OCI-LY7 (cell line): ENCODE data around the gene FGF7. TPM values are rescaled to one million over a fixed set of nuclear protein-coding genes. Genes with fewer than 3 reads are reported as not detected.

Experiments
- BruUV-seq: library from RNA; stranded (reverse); fragments of 400-500 nt; replicated peaks from 2 replicates; lab custom pipeline; 2021; lab: Mats Ljungman, UMichigan
- CTCF ChIA-PET: fragments of 300-600 bp; sonication (Branson Sonifier 250); formaldehyde crosslinking; loops from one replicate; lab custom pipeline; 2022; ENCODE audit warnings: antibody characterized with exemption; ENCODE audit not compliant: unreplicated experiment; lab: Charles Lee
- POLR2A ChIA-PET: fragments of 300-600 bp; sonication (Branson Sonifier 250); formaldehyde crosslinking; loops from one replicate; lab custom pipeline; 2022; ENCODE audit warnings: antibody characterized with exemption; lab: Charles Lee
- DNase-seq: peaks from one replicate; pipeline ENCODE4 v3.0.0-alpha.2; 2015; ENCODE audit warnings: low spot score
- H2AFZ ChIP-seq: fragments of 200-600 bp; sonication (generic), shearing (Covaris generic); 2 replicates; pipeline ENCODE4 v1.6.1; 2014; ENCODE audit warnings: mild to moderate bottlenecking, antibody characterized with exemption, low read length, moderate library complexity
- H3K27ac ChIP-seq: fragments of 200-600 bp; sonication (generic); 2 replicates; pipeline ENCODE4 v1.5.1; 2014; ENCODE audit warnings: mixed run types, low read depth, mild to moderate bottlenecking, moderate library complexity, low read length, inconsistent platforms; ENCODE audit not compliant: poor library complexity, severe bottlenecking
- H3K36me3 ChIP-seq: fragments of 200-600 bp; sonication (generic); 2 replicates; pipeline ENCODE4 v1.6.1; 2014; ENCODE audit warnings: mild to moderate bottlenecking, antibody characterized with exemption, low read length, moderate library complexity, mixed read lengths; ENCODE audit not compliant: insufficient read depth
- H3K4me1 ChIP-seq: fragments of 200-600 bp; sonication (generic); 2 replicates; pipeline ENCODE4 v1.5.1; 2014; ENCODE audit warnings: mild to moderate bottlenecking, low read length; ENCODE audit not compliant: insufficient read depth, poor library complexity, severe bottlenecking
- H3K4me2 ChIP-seq: fragments of 200-600 bp; sonication (generic); 2 replicates; pipeline ENCODE4 v1.6.1; 2014; ENCODE audit warnings: mild to moderate bottlenecking, low read length
- H3K4me3 ChIP-seq: fragments of 200-600 bp; sonication (generic); 2 replicates; pipeline ENCODE4 v1.5.1; 2014; ENCODE audit warnings: mild to moderate bottlenecking, low read depth, low read length; ENCODE audit not compliant: poor library complexity, severe bottlenecking
- H3K79me2 ChIP-seq: fragments of 200-600 bp; sonication (generic); 2 replicates; pipeline ENCODE4 v1.6.1; 2016; ENCODE audit warnings: low read depth, mild to moderate bottlenecking, low read length, moderate library complexity, mixed read lengths; ENCODE audit not compliant: insufficient read depth
- H3K9me2 ChIP-seq: fragments of 200-600 bp; sonication (generic); 2 replicates; pipeline ENCODE4 v1.6.1; 2016; ENCODE audit warnings: mild to moderate bottlenecking, low read length, mixed read lengths; ENCODE audit not compliant: insufficient read depth
- H3K9me3 ChIP-seq: fragments of 200-600 bp; sonication (generic); 2 replicates; pipeline ENCODE4 v1.6.1; 2014; ENCODE audit warnings: mild to moderate bottlenecking, mixed run types, low read length, mixed read lengths
- H4K20me1 ChIP-seq: fragments of 200-600 bp; sonication (generic); 2 replicates; pipeline ENCODE4 v1.6.1; 2014; ENCODE audit warnings: mild to moderate bottlenecking, antibody characterized with exemption, low read length, moderate library complexity, mixed read lengths; ENCODE audit not compliant: insufficient read depth
- CTCF ChIP-seq: fragments of 200-600 bp; sonication (generic); conservative IDR thresholded peaks from 2 replicates; pipeline ENCODE4 v1.5.1; 2014; ENCODE audit warnings: mild to moderate bottlenecking, antibody characterized with exemption, low read length, moderate library complexity, mixed read lengths
- EZH2phosphoT487 ChIP-seq: fragments of 200-600 bp; sonication (generic); IDR thresholded peaks from 2 replicates; pipeline ENCODE4 v1.6.1; 2018; ENCODE audit warnings: low read depth, borderline replicate concordance, mild to moderate bottlenecking, mixed run types, antibody characterized with exemption, low read length, moderate library complexity, mixed read lengths
- intact Hi-C: fragments of 100-400 bp; cut with micrococcal nuclease; formaldehyde crosslinking; loops from one replicate; pipeline ENCODE4 v1.10.0; 2022; ENCODE audit not compliant: unreplicated experiment
- total RNA-seq, 2 experiments: library from RNA; depleted of rRNA in 1 of 2; stranded (reverse); fragments of >200 nt in 1 of 2; shearing (Covaris generic) in 1 of 2; gene quantifications; 2 replicates each; pipeline ENCODE4 v1.2.3, GENCODE V29; 2014 to 2022

The FGF7 gene
- total RNA-seq, 2 experiments from 2014 or later: not detected

- no peaks in the 10 kb centered on the region for H3K79me2 ChIP-seq
- H3K9me2 ChIP-seq: no peaks in the 10 kb centered on the region
- DNase-seq: no peak
- H3K4me1 ChIP-seq: no peaks in the 10 kb centered on the region
- no TSS peak for BruUV-seq
- no peak overlapping the region for H3K27ac ChIP-seq
- ChIA-PET CTCF (no interaction called here), POLR2A (no interaction called here)
- H3K36me3 ChIP-seq: no peaks in the 10 kb centered on the region
- TF ChIP-seq CTCF (no peak), EZH2phosphoT487 (no peak)
- no peak overlapping the region for H3K4me3 ChIP-seq
- H4K20me1 ChIP-seq: no peaks in the 10 kb centered on the region; the same call in 1 of the 2 replicates
- no peaks in the 10 kb centered on the region for H3K9me3 ChIP-seq
- no peak overlapping the region for H3K4me2 ChIP-seq
- intact Hi-C loops: no loop called here
- H2AFZ ChIP-seq: no peak overlapping the region
Measured at GRCh38 chr15:49460411-49460941, 37.4 kb downstream of the FGF7 start.

DNA sequence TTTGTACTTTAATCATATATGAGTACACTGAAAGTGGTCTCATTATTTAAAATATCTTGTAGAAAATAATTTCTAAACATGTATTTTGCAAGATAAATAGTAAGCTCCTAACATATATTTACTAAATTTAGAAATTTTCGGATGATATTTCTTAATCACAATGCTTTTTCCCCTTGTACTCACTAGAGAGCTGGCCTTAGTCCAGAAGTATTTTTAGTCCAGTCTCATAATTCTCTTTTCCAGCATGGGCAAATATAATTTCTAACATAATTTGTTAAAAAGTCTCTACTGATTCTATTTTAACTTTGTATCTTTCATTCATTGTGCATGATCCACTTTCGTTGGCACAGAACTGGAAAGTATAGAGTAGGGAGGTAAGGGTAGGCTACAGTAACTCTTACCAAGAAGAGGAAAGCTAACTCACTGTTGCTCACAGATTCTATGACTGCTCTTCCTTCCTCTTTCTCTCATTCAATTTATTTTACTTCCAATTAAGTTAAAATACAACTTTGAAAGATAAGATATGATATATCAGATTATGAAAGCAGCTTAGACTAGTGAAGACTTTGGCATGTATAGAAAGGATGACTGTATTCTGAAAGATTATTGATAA is 39.3 kb downstream of the FGF7 start:
- H3K4me3 ChIP-seq: no peak overlapping the region
- no TSS peak for BruUV-seq
- H2AFZ ChIP-seq: no peak overlapping the region
- POLR2A ChIA-PET: interaction anchor here (1.1 kb wide), 1 partner anchor 541 kb away, joined by 3 read pairs; no protein-coding TSS in a partner anchor
- no peak overlapping the region for H3K4me2 ChIP-seq
- H3K4me1 ChIP-seq: no peaks in the 10 kb centered on the region
- CTCF ChIA-PET: no interaction called here
- no peaks in the 10 kb centered on the region for H3K9me3 ChIP-seq
- H3K36me3 ChIP-seq: no peaks in the 10 kb centered on the region
- no peak for TF ChIP-seq EZH2phosphoT487
- TF ChIP-seq CTCF: no peak
- no peaks in the 10 kb centered on the region for H3K79me2 ChIP-seq
- no peaks in the 10 kb centered on the region for H3K9me2 ChIP-seq
- no peak for DNase-seq
- no peaks in the 10 kb centered on the region for H4K20me1 ChIP-seq
- intact Hi-C loops: no loop called here
- H3K27ac ChIP-seq: no peak overlapping the region

GRCh38 chr15:49464522-49464921 is 41.5 kb downstream of the FGF7 start:
- Histone ChIP-seq H3K36me3 (no peaks in the 10 kb centered on the region), H3K27ac (no peak overlapping the region), H3K4me1 (no peaks in the 10 kb centered on the region), H3K4me2 (no peak overlapping the region), H3K9me3 (no peaks in the 10 kb centered on the region), H3K9me2 (no peaks in the 10 kb centered on the region), H2AFZ (no peak overlapping the region), H4K20me1 (no peaks in the 10 kb centered on the region), H3K4me3 (no peak overlapping the region), H3K79me2 (no peaks in the 10 kb centered on the region)
- intact Hi-C loops: no loop called here
- ChIA-PET CTCF (no interaction called here), POLR2A (no interaction called here)
- BruUV-seq: no TSS peak
- TF ChIP-seq CTCF: no peak
- no peak for TF ChIP-seq EZH2phosphoT487
- DNase-seq: no peak
